RPMI8226 (cell line): Measurements from ENCODE around the gene PNPLA4.

Experiments
- DNase-seq: peaks from one replicate; pipeline ENCODE4 v3.0.0-alpha.2; 2015

Gene PNPLA4

GRCh38 chrX:7852166-7852565 is 75.0 kb downstream of the PNPLA4 start:
- no peak for DNase-seq
